IMR-90 (cell line): ENCODE measurements around the gene MBD1. TPM values are rescaled to one million over a fixed set of nuclear protein-coding genes. Genes with fewer than 3 reads are reported as not detected.

Source experiments
- ATAC-seq: fragments of 200-7000 bp; cut with Tn5 transposase; 2 replicates; pipeline ENCODE4 v1.9.1; 2020; ENCODE audit warnings: low read depth, mild to moderate bottlenecking, moderate library complexity
- BruUV-seq: library from RNA; stranded (reverse); fragments of 400-500 nt; replicated peaks from 2 replicates; lab custom pipeline; 2021; lab: Mats Ljungman, UMichigan
- CTCF ChIA-PET: fragments of 300-600 bp; formaldehyde crosslinking; extraction: SDS; loops from one replicate; lab custom pipeline; 2021; ENCODE audit warnings: antibody characterized with exemption; lab: Yijun Ruan, JAX
- POLR2A ChIA-PET: fragments of 300-600 bp; sonication (Branson Sonifier 250); formaldehyde crosslinking; loops from one replicate; lab custom pipeline; 2022; ENCODE audit warnings: antibody characterized with exemption; ENCODE audit not compliant: unreplicated experiment; lab: Charles Lee
- DNase-seq: peaks from one replicate; pipeline ENCODE4 v3.0.0; 2013
- H2AFZ ChIP-seq: replicated peaks from 2 replicates; pipeline ENCODE3; 2013; ENCODE audit warnings: low read length, mild to moderate bottlenecking; ENCODE audit not compliant: poor library complexity
- H2AK5ac ChIP-seq: 2 replicates; pipeline ENCODE4 v1.6.1; 2013; ENCODE audit warnings: low read depth, low read length, inconsistent platforms
- H2AK9ac ChIP-seq: replicated peaks from 2 replicates; pipeline ENCODE3; 2013; ENCODE audit warnings: mild to moderate bottlenecking, low read depth, low read length, moderate library complexity; ENCODE audit not compliant: poor library complexity
- H2BK120ac ChIP-seq: 2 replicates; pipeline ENCODE4 v1.6.1; 2013; ENCODE audit warnings: low read depth, low read length, inconsistent platforms
- H2BK15ac ChIP-seq: 3 replicates; pipeline ENCODE4 v1.6.1; 2013; ENCODE audit warnings: low read depth, low read length, inconsistent platforms
- H2BK20ac ChIP-seq: 2 replicates; pipeline ENCODE4 v1.6.1; 2013; ENCODE audit warnings: low read depth, mild to moderate bottlenecking, inconsistent platforms, low read length, moderate library complexity
- H2BK5ac ChIP-seq: 2 replicates; pipeline ENCODE4 v1.6.1; 2013; ENCODE audit warnings: mild to moderate bottlenecking, low read depth, low read length, inconsistent platforms; ENCODE audit not compliant: poor library complexity, severe bottlenecking
- H3K14ac ChIP-seq: replicated peaks from 2 replicates; pipeline ENCODE4 v1.6.1; 2013; ENCODE audit warnings: low read depth, low read length, inconsistent platforms
- H3K18ac ChIP-seq: 2 replicates; pipeline ENCODE4 v1.6.1; 2013; ENCODE audit warnings: low read depth, low read length, control low read depth
- H3K23ac ChIP-seq: 2 replicates; pipeline ENCODE4 v1.6.1; 2013; ENCODE audit warnings: low read depth, low read length, inconsistent platforms
- H3K27ac ChIP-seq: 2 replicates; pipeline ENCODE4 v1.5.1; 2013; ENCODE audit warnings: mild to moderate bottlenecking, control low read depth, low read length; ENCODE audit not compliant: insufficient read depth
- H3K27me3 ChIP-seq: 2 replicates; pipeline ENCODE4 v1.6.1; 2013; ENCODE audit warnings: low read length; ENCODE audit not compliant: control insufficient read depth, insufficient read depth
- H3K36me3 ChIP-seq: 2 replicates; pipeline ENCODE4 v1.6.1; 2013; ENCODE audit warnings: low read length, mixed read lengths; ENCODE audit not compliant: control insufficient read depth, insufficient read depth
- H3K4ac ChIP-seq: 2 replicates; pipeline ENCODE4 v1.6.1; 2013; ENCODE audit warnings: low read depth, low read length, inconsistent platforms
- H3K4me1 ChIP-seq: 2 replicates; pipeline ENCODE4 v1.6.1; 2013; ENCODE audit warnings: low read length, mixed read lengths; ENCODE audit not compliant: control insufficient read depth, insufficient read depth
- H3K4me2 ChIP-seq: 2 replicates; pipeline ENCODE4 v1.6.1; 2013; ENCODE audit warnings: low read depth, mild to moderate bottlenecking, control low read depth, low read length, moderate library complexity
- H3K4me3 ChIP-seq: 2 replicates; pipeline ENCODE4 v1.5.1; 2013; ENCODE audit warnings: low read depth, mild to moderate bottlenecking, control low read depth, low read length, moderate library complexity; ENCODE audit not compliant: insufficient read depth
- H3K56ac ChIP-seq: 2 replicates; pipeline ENCODE4 v1.6.1; 2013; ENCODE audit warnings: low read length, inconsistent platforms; ENCODE audit not compliant: insufficient read depth; ENCODE audit errors: extremely low read depth
- H3K79me1 ChIP-seq, 2 experiments: 2 replicates each; pipeline ENCODE4 v1.6.1; 2013; ENCODE audit warnings: low read length in 2 of 2, inconsistent platforms in 1 of 2, low read depth in 1 of 2
- H3K9ac ChIP-seq: 2 replicates; pipeline ENCODE4 v1.6.1; 2013; ENCODE audit warnings: low read depth, low read length, control low read depth
- H3K9me1 ChIP-seq: 2 replicates; pipeline ENCODE4 v1.6.1; 2013; ENCODE audit warnings: low read length, inconsistent platforms; ENCODE audit not compliant: insufficient read depth
- H3K9me3 ChIP-seq: 2 replicates; pipeline ENCODE4 v1.6.1; 2013; ENCODE audit warnings: low read length; ENCODE audit not compliant: control insufficient read depth, insufficient read depth
- H4K20me1 ChIP-seq: 2 replicates; pipeline ENCODE4 v1.6.1; 2013; ENCODE audit warnings: low read length, inconsistent platforms; ENCODE audit not compliant: insufficient read depth
- H4K5ac ChIP-seq: 2 replicates; pipeline ENCODE4 v1.6.1; 2013; ENCODE audit warnings: mild to moderate bottlenecking, low read depth, low read length, control low read depth
- H4K8ac ChIP-seq, 2 experiments: 2 replicates each; pipeline ENCODE4 v1.6.1; 2013; ENCODE audit warnings: low read depth in 2 of 2, low read length in 2 of 2, control low read depth in 1 of 2, inconsistent platforms in 1 of 2
- H4K91ac ChIP-seq: 2 replicates; pipeline ENCODE4 v1.6.1; 2013; ENCODE audit warnings: low read depth, low read length, inconsistent platforms; ENCODE audit not compliant: insufficient read depth
- POLR2A ChIP-seq: IDR thresholded peaks from 2 replicates; pipeline ENCODE4 v1.6.1; 2012; ENCODE audit warnings: mild to moderate bottlenecking, low read depth, low read length
- WGBS, 2 experiments: methylation state at CpG; one replicate each; pipeline versions ENCODE4 v1.1.5 to v1.1.7; 2013; ENCODE audit warnings: missing lambda C conversion rate in 2 of 2; ENCODE audit not compliant: insufficient read length in 1 of 2; ENCODE audit errors: extremely low coverage in 2 of 2; 5-methylcytosine and 5-hydroxymethylcytosine counted together
- dilution Hi-C: fragments of 300-500 bp; cut with HindIII; formaldehyde crosslinking; loops from one replicate; pipeline ENCODE4 v1.14.3; 2018; ENCODE audit warnings: low sequenced_read_pairs; ENCODE audit not compliant: unreplicated experiment
- in situ Hi-C: fragments of 300-500 bp; cut with MboI; formaldehyde crosslinking; loops from 3 replicates; pipeline ENCODE4 v1.14.3; 2019; ENCODE audit warnings: low sequenced_read_pairs, inconsistent platforms, mixed read lengths
- intact Hi-C: fragments of 100-400 bp; cut with micrococcal nuclease; formaldehyde crosslinking; loops from 2 replicates; pipeline ENCODE4 v1.10.0; 2022
- polyA plus RNA-seq, 3 experiments: library from polyadenylated mRNA; depleted of rRNA; stranded (reverse); fragments of >200 nt; gene quantifications; 2 replicates each; pipeline ENCODE4 v1.2.3, GENCODE V29; 2012; ENCODE audit warnings: low replicate concordance in 1 of 3
- total RNA-seq: library from RNA; depleted of rRNA; stranded (reverse); fragments of >200 nt; gene quantifications from 2 replicates; pipeline ENCODE4 v1.2.3, GENCODE V29; 2012
- TF ChIP-seq, protein P1 (sequence below): fragments of 150-350 bp; IDR thresholded peaks from 2 replicates; pipeline ENCODE4 v1.6.1; 2016; ENCODE audit warnings: low read depth, mild to moderate bottlenecking, low read length, moderate library complexity, borderline replicate concordance

The MBD1 gene
- total and polyA plus RNA-seq, 2 of the 4 experiments (the other 2 are of a cell fraction) = 31.7 to 56.5 TPM

DNA sequence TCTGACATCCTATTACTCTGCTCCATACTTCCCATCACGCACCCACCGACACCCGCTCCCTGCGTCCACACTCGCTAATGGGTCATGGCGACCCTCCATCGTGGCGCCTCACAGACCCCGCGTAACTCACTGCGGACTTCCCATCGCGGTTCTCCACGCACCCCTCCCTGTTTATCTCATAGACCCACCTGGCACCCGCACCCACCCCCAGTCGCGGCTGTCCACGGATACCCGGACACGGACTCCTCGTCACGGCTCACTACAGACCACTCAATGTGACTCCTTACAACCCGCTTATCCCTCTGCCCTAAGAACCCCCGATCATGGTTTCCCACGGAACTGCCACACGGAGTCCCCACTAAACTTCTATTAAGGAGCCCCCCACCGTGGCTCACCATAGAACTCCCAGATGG lies 5.7 kb upstream of the MBD1 start:
- BruUV-seq = no TSS peak
- in situ Hi-C loops = loop anchor here (25.0 kb wide), 2 partner anchors 750 to 1650 kb away; partner anchors contain the start of gene SMAD4

More for the DNA sequence above, 5.7 kb upstream of the MBD1 start:
- peaks cover 30% of the 10 kb centered on the region for H3K36me3 ChIP-seq
- peak overlapping the region; percentile 82 for H3K4me2 ChIP-seq
- 0 out of 2 replicates have a peak overlapping the region, but pooled peaks have one; percentile 10 for H2AK5ac ChIP-seq
- H4K20me1 ChIP-seq = peaks cover 3% of the 10 kb centered on the region; the same call in 1 of the 2 replicates
- TF ChIP-seq POLR2A = 0 out of 2 replicates have a peak, but pooled peaks have one; percentile 21
- TF ChIP-seq, protein P1, sequence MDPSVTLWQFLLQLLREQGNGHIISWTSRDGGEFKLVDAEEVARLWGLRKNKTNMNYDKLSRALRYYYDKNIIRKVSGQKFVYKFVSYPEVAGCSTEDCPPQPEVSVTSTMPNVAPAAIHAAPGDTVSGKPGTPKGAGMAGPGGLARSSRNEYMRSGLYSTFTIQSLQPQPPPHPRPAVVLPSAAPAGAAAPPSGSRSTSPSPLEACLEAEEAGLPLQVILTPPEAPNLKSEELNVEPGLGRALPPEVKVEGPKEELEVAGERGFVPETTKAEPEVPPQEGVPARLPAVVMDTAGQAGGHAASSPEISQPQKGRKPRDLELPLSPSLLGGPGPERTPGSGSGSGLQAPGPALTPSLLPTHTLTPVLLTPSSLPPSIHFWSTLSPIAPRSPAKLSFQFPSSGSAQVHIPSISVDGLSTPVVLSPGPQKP = no peak
- peak overlapping the region in 1 of 2 experiments; percentile 67; a peak in 1 of 4 replicates for H4K8ac ChIP-seq
- H3K14ac ChIP-seq = 0 out of 2 replicates have a peak overlapping the region, but pooled peaks have one; percentile 7
- H4K91ac ChIP-seq = no peak overlapping the region
- no peak overlapping the region for H3K56ac ChIP-seq
- H2BK5ac ChIP-seq = no peak overlapping the region
- intact Hi-C loops (loop anchor here (5.0 to 10.0 kb wide), 2 partner anchors 70 to 792 kb away; partner anchors contain the start of gene RPL17), dilution Hi-C loops (no loop called here)
- peaks cover 7 to 23% of the 10 kb centered on the region in 2 experiments; a peak in 3 of 4 replicates for H3K79me1 ChIP-seq
- peaks cover 3% of the 10 kb centered on the region; the same call in 1 of the 2 replicates for H3K4me1 ChIP-seq
- peak overlapping the region; percentile 9; the same call in 1 of the 2 replicates for H3K23ac ChIP-seq
- ATAC-seq (peak; percentile 4), DNase-seq (no peak)
- H3K4ac ChIP-seq = 0 out of 2 replicates have a peak overlapping the region, but pooled peaks have one; percentile 13
- peak overlapping the region; percentile 86 for H2AK9ac ChIP-seq
- peak overlapping the region; percentile 55 for H3K9ac ChIP-seq
- H2BK120ac ChIP-seq = no peak overlapping the region
- H3K9me1 ChIP-seq = no peaks in the 10 kb centered on the region
- H2AFZ ChIP-seq = peak overlapping the region; percentile 99
- no peak overlapping the region for H2BK20ac ChIP-seq
- no peaks in the 10 kb centered on the region for H3K9me3 ChIP-seq
- 0% methylated on average over 6 of the region's 27 CpGs; no CpG with 5 or more reads in 1 of the 2 experiments for WGBS, 2 experiments
- no peak overlapping the region for H4K5ac ChIP-seq
- CTCF ChIA-PET = no interaction called here
- H3K27me3 ChIP-seq = peaks cover 5% of the 10 kb centered on the region; the same call in 1 of the 2 replicates
- H3K18ac ChIP-seq = no peak overlapping the region
- no peak overlapping the region for H2BK15ac ChIP-seq
- peak overlapping the region; percentile 60 for H3K4me3 ChIP-seq
- POLR2A ChIA-PET = no interaction called here
- H3K27ac ChIP-seq = peak overlapping the region; percentile 33
